B cell (primary cell): ENCODE measurements around the gene RFX2. TPM values are rescaled to one million over a fixed set of nuclear protein-coding genes. Genes with fewer than 3 reads are reported as not detected.

Experiments used
- ATAC-seq: fragments of 200-7000 bp; cut with Tn5 transposase; one replicate; pipeline ENCODE4 v1.10.0; 2021; ENCODE audit warnings: low read depth, mild to moderate bottlenecking, moderate number of reproducible peaks, moderate library complexity
- CTCF ChIA-PET: fragments of 350-600 bp; sonication (Branson Sonifier 250); formaldehyde crosslinking; loops from one replicate; lab custom pipeline; 2021; ENCODE audit warnings: antibody characterized with exemption, inconsistent platforms; lab: Charles Lee
- POLR2A ChIA-PET: fragments of 350-600 bp; sonication (Branson Sonifier 250); formaldehyde crosslinking; loops from one replicate; lab custom pipeline; 2021; ENCODE audit warnings: antibody characterized with exemption; lab: Charles Lee
- DNase-seq: peaks from one replicate; pipeline ENCODE4 v3.0.0; 2013
- H2AFZ ChIP-seq: 2 replicates; pipeline ENCODE4 v1.6.1; 2012; ENCODE audit warnings: mild to moderate bottlenecking, low read depth, low read length; ENCODE audit not compliant: insufficient read depth, poor library complexity, severe bottlenecking
- H3K27ac ChIP-seq, 2 donors: 1 replicate in 1 of 2; 2 replicates in 1 of 2; pipeline ENCODE4 v1.5.1; 2012 to 2013; ENCODE audit warnings: low read length in 2 of 2, mild to moderate bottlenecking in 2 of 2, moderate library complexity in 1 of 2
- H3K27me3 ChIP-seq, 4 experiments: fragments of 200-600 bp in 1 of 4; sonication (generic) in 1 of 4; replicated peaks in 1 of 4; 1 replicate in 2 of 4; 2 replicates in 2 of 4; pipeline versions ENCODE4 v1.6.1 to v1.7.0; 2013 to 2016; ENCODE audit warnings: low read length in 3 of 4, mild to moderate bottlenecking in 2 of 4, mixed read lengths in 1 of 4, moderate library complexity in 1 of 4; ENCODE audit not compliant: insufficient read depth in 4 of 4, control insufficient read depth in 3 of 4; ENCODE audit errors: control extremely low read depth in 1 of 4
- H3K36me3 ChIP-seq, 2 experiments: replicated peaks in 1 of 2; 1 replicate in 1 of 2; 2 replicates in 1 of 2; pipeline versions ENCODE4 v1.6.1 to v1.7.1; 2013; ENCODE audit warnings: low read length in 1 of 2; ENCODE audit not compliant: insufficient read depth in 2 of 2, control insufficient read depth in 1 of 2; ENCODE audit errors: control extremely low read depth in 1 of 2, extremely low read depth in 1 of 2
- H3K4me1 ChIP-seq, 2 donors: fragments of 200-600 bp in 1 of 2; sonication (generic) in 1 of 2; 1 replicate in 1 of 2; 2 replicates in 1 of 2; pipeline versions ENCODE4 v1.5.1 to v1.6.1; 2013 to 2017; ENCODE audit warnings: low read length in 2 of 2; ENCODE audit not compliant: control insufficient read depth in 2 of 2, insufficient read depth in 2 of 2
- H3K4me2 ChIP-seq: replicated peaks from 2 replicates; pipeline ENCODE3; 2012; ENCODE audit warnings: mild to moderate bottlenecking, low read depth, low read length; ENCODE audit not compliant: poor library complexity, severe bottlenecking
- H3K4me3 ChIP-seq, 5 experiments: fragments of 200-600 bp in 1 of 5; sonication (generic) in 1 of 5; 1 replicate in 3 of 5; 2 replicates in 2 of 5; pipeline versions ENCODE4 v1.5.1 to v1.7.0; 2011 to 2016; ENCODE audit warnings: low read length in 4 of 5, mild to moderate bottlenecking in 4 of 5, low read depth in 2 of 5, control low read depth in 1 of 5, moderate library complexity in 1 of 5; ENCODE audit not compliant: insufficient read depth in 1 of 5; ENCODE audit errors: control extremely low read depth in 1 of 5, extremely low read depth in 1 of 5
- H3K79me2 ChIP-seq: fragments of 200-600 bp; sonication (generic); one replicate; pipeline ENCODE4 v1.6.0; 2016; ENCODE audit warnings: low read length; ENCODE audit not compliant: control insufficient read depth, insufficient read depth
- H3K9ac ChIP-seq: fragments of 200-600 bp; sonication (generic); 2 replicates; pipeline ENCODE4 v1.6.1; 2017; ENCODE audit warnings: mild to moderate bottlenecking, low read length, moderate library complexity
- H3K9me3 ChIP-seq, 3 donors: one replicate each; pipeline versions ENCODE4 v1.6.1 to v1.7.1; 2013; ENCODE audit warnings: low read length in 2 of 3; ENCODE audit not compliant: control insufficient read depth in 2 of 3, insufficient read depth in 1 of 3; ENCODE audit errors: control extremely low read depth in 1 of 3
- H4K20me1 ChIP-seq: 2 replicates; pipeline ENCODE4 v1.6.0; 2012; ENCODE audit warnings: mild to moderate bottlenecking, low read length; ENCODE audit not compliant: insufficient read depth, control insufficient read depth, poor library complexity, severe bottlenecking
- H3K27ac Mint-ChIP-seq: one replicate; pipeline ENCODE4 v1.8.0; 2021; ENCODE audit warnings: mixed read lengths
- H3K27me3 Mint-ChIP-seq: one replicate; pipeline ENCODE4 v1.8.0; 2021; ENCODE audit warnings: mixed read lengths
- H3K4me1 Mint-ChIP-seq: one replicate; pipeline ENCODE4 v1.8.0; 2021; ENCODE audit warnings: mixed read lengths
- H3K4me3 Mint-ChIP-seq: one replicate; pipeline ENCODE4 v1.8.0; 2021; ENCODE audit warnings: mixed read lengths
- H3K9me3 Mint-ChIP-seq: one replicate; pipeline ENCODE4 v1.8.0; 2022; ENCODE audit warnings: mixed read lengths; ENCODE audit not compliant: insufficient read depth
- CTCF ChIP-seq: fragments of 200-600 bp; IDR thresholded peaks from one replicate; pipeline ENCODE4 v1.8.0; 2022; ENCODE audit warnings: antibody characterized with exemption, mild to moderate bottlenecking
- EZH2 ChIP-seq: IDR thresholded peaks from 2 replicates; pipeline ENCODE4 v1.6.1; 2012; ENCODE audit warnings: borderline replicate concordance, low read depth, mild to moderate bottlenecking, moderate library complexity, low read length; ENCODE audit not compliant: insufficient read depth, poor library complexity, severe bottlenecking
- WGBS: methylation state at CpG from one replicate; pipeline ENCODE4 v1.1.5; 2013; ENCODE audit warnings: missing lambda C conversion rate; ENCODE audit not compliant: insufficient coverage; 5-methylcytosine and 5-hydroxymethylcytosine counted together
- intact Hi-C: fragments of 100-400 bp; cut with micrococcal nuclease; formaldehyde crosslinking; loops from one replicate; pipeline ENCODE4 v1.10.0; 2022
- polyA plus RNA-seq: library from polyadenylated mRNA; depleted of rRNA; stranded (reverse); fragments of >200 nt; gene quantifications from 2 replicates; pipeline ENCODE4 v1.2.3, GENCODE V29; 2012
- total RNA-seq, 2 donors: library from RNA; stranded (reverse); fragments of 120-200 nt in 1 of 2; gene quantifications; 1 replicate in 1 of 2; 2 replicates in 1 of 2; pipeline versions ENCODE4 v1.2.3 to v1.2.4, GENCODE V29; 2013 to 2022

The RFX2 gene
- total and polyA plus RNA-seq, 2 donors (not counting 1 experiment from before 2014, with no cell fraction given) = 7.1 to 8.6 TPM

DNA sequence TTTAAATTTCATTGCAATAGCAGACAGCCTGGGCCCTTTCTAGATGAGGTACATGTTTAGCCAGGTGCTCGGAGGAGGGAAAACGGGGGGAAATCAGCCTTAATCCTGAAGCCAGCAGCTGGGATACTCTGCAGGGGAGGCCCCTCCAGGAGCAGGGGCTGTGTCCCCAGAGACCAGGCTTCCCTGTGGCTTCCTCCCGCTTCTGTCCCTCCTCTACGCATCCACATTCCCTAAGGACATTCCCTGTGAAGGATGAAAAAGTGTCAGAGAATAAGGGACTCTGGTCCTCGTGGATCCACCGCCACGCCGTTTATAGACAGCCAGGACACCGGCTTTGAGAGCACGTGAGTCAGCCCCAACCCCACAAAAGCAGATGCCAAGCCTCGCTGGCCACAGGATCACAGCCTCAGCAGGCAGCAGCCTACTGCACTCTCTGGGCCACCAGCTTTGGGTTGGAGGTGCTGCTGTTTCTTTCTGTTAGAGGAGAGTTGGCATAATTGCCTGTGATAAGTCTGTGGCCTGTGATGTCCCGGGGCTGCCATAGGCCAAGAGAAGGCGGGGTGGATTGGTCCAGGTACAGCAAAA lies 95.7 kb downstream of the RFX2 start:
- Histone ChIP-seq H3K9me3 (no peaks in the 10 kb centered on the region), H2AFZ (no peak overlapping the region), H3K36me3 (no peaks in the 10 kb centered on the region), H3K4me1 (no peaks in the 10 kb centered on the region), H3K9ac (no peak overlapping the region), H3K79me2 (no peaks in the 10 kb centered on the region), H3K4me2 (no peak overlapping the region), H4K20me1 (no peaks in the 10 kb centered on the region), H3K4me3 (no peak overlapping the region), H3K27ac (no peak overlapping the region), H3K27me3 (no peaks in the 10 kb centered on the region)
- no peak for DNase-seq
- no peak for ATAC-seq
- Mint-ChIP-seq H3K4me1 (no peaks in the 10 kb centered on the region), H3K4me3 (no peak overlapping the region), H3K9me3 (no peaks in the 10 kb centered on the region), H3K27me3 (no peaks in the 10 kb centered on the region), H3K27ac (no peak overlapping the region)
- TF ChIP-seq EZH2 (no peak), CTCF (no peak)
- intact Hi-C loops = no loop called here
- POLR2A ChIA-PET = no interaction called here
- 93% methylated on average over 11 of the region's 13 CpGs for WGBS
- CTCF ChIA-PET = interaction anchor here (1.2 to 1.3 kb wide), 2 partner anchors 8 to 25 kb away, joined by 4 read pairs; no protein-coding TSS in a partner anchor

- Mint-ChIP-seq H3K27me3 (no peaks in the 10 kb centered on the region), H3K27ac (no peak overlapping the region), H3K9me3 (no peaks in the 10 kb centered on the region), H3K4me1 (no peaks in the 10 kb centered on the region), H3K4me3 (no peak overlapping the region)
- Histone ChIP-seq H3K36me3 (no peaks in the 10 kb centered on the region), H4K20me1 (no peaks in the 10 kb centered on the region), H3K79me2 (no peaks in the 10 kb centered on the region), H2AFZ (no peak overlapping the region), H3K9ac (no peak overlapping the region), H3K27ac (no peak overlapping the region), H3K4me1 (no peaks in the 10 kb centered on the region), H3K4me3 (no peak overlapping the region), H3K27me3 (no peaks in the 10 kb centered on the region), H3K9me3 (no peaks in the 10 kb centered on the region), H3K4me2 (no peak overlapping the region)
- ChIA-PET CTCF (interaction anchor here (1.2 kb wide), 1 partner anchor 25 kb away, joined by 3 read pairs; no protein-coding TSS in a partner anchor), POLR2A (interaction anchor here (0.7 kb wide), 1 partner anchor 1446 kb away, joined by 6 read pairs; no protein-coding TSS in a partner anchor)
- 96% methylated on average over 15 of the region's 18 CpGs for WGBS
- TF ChIP-seq EZH2 (no peak), CTCF (no peak)
- intact Hi-C loops = no loop called here
- DNase-seq (no peak), ATAC-seq (no peak)
These were observed 97.7 kb downstream of the RFX2 start for GRCh38 chr19:6012426-6013170.
